ENCODE results near the gene PODN.

- TF ChIP-seq TARDBP (IDR thresholded peaks at IDR 0.05) (no peak), ZNF384 (IDR thresholded peaks at IDR 0.05) (no peak), ELF4 (IDR thresholded peaks at IDR 0.05) (no peak), LEF1 (IDR thresholded peaks at IDR 0.05; ENCODE audit: borderline replicate concordance) (no peak), L3MBTL2 (conservative IDR thresholded peaks at IDR 0.05) (no peak)
Observed at GRCh38 chr1:53104289-53104913, 42.4 kb downstream of the PODN start.
